ENCODE data around the gene FCHSD2. TPM values are rescaled to one million over a fixed set of nuclear protein-coding genes. Genes with fewer than 3 reads are reported as not detected.
A peak's percentile ranks its signal among the peaks of the same experiment; 100 is the strongest.
"Not testable (repeated sequence)": the region's sequence is repeated elsewhere in the genome, so short reads cannot be mapped to it uniquely, and the experiment has no call there.

The FCHSD2 gene
- total and polyA plus RNA-seq, 2 donors (not counting 3 experiments of a cell fraction or from before 2014, with no cell fraction given), result 20.8 to 56.9 TPM

DNA sequence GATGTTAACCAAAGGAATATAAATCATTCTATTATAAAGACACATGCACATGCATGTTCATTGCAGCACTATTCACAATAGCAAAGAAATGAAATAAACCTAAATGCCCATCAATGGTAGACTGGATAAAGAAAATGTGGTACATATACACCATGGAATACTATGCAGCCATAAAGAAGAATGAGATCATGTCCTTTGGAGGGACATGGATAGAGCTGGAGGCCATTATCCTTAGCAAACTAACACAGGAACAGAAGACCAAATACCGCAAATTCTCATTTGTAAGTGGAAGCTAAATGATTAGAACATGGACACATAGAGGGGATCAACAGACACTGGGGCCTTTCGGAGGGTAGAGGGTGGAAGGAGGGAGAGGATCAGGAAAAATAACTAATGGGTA, 283.9 kb downstream of the FCHSD2 start:
- FAIRE-seq; POLR2A ChIA-PET; H3K4me3 ChIP-seq (replicated peaks in 1 of 3; ENCODE audit: insufficient read depth in 1 of 3, low read depth in 1 of 3, low read length in 3 of 3); H3K9me3 ChIP-seq (replicated peaks; ENCODE audit: control insufficient read depth, insufficient read depth, low read length); H3K27ac ChIP-seq (ENCODE audit: insufficient read depth, low read depth, low read length); H4K20me1 ChIP-seq (replicated peaks; ENCODE audit: control insufficient read depth, extremely low read depth, insufficient read depth, low read length); H3K9me1 ChIP-seq (replicated peaks; ENCODE audit: control insufficient read depth, extremely low read depth, insufficient read depth, low read length); H3K79me2 ChIP-seq (ENCODE audit: control insufficient read depth, insufficient read depth, low read length); DNase-seq (ENCODE audit: low read depth, low spot score); H2AFZ ChIP-seq (ENCODE audit: low read depth, low read length); H3K27me3 ChIP-seq (ENCODE audit: control insufficient read depth in 2 of 2, insufficient read depth in 2 of 2, low read length in 2 of 2); BruUV-seq (replicated peaks); H3K9ac ChIP-seq (replicated peaks; ENCODE audit: extremely low read depth, insufficient read depth, low read length); H3K4me2 ChIP-seq (ENCODE audit: insufficient read depth, low read length); H3K36me3 ChIP-seq (ENCODE audit: control insufficient read depth in 2 of 2, extremely low read depth in 1 of 2, insufficient read depth in 2 of 2, low read length in 2 of 2); dilution Hi-C loops (cut with MboI; ENCODE audit: extremely low pct_ligation_motif_present, low sequenced_read_pairs): not testable (repeated sequence)
- CTCF ChIA-PET, result interaction anchor here (1.0 to 1.3 kb wide), 2 partner anchors 14 to 67 kb away, joined by 3 to 4 read pairs; no protein-coding TSS in a partner anchor
- peaks cover 19% of the 10 kb centered on the region for H3K4me1 ChIP-seq (ENCODE audit: control insufficient read depth, extremely low read depth, insufficient read depth, low read length)
- intact Hi-C loops (cut with micrococcal nuclease), result loop anchor here (5.0 kb wide), 1 partner anchor 284 kb away; the partner anchor contains the start of gene FCHSD2

DNA sequence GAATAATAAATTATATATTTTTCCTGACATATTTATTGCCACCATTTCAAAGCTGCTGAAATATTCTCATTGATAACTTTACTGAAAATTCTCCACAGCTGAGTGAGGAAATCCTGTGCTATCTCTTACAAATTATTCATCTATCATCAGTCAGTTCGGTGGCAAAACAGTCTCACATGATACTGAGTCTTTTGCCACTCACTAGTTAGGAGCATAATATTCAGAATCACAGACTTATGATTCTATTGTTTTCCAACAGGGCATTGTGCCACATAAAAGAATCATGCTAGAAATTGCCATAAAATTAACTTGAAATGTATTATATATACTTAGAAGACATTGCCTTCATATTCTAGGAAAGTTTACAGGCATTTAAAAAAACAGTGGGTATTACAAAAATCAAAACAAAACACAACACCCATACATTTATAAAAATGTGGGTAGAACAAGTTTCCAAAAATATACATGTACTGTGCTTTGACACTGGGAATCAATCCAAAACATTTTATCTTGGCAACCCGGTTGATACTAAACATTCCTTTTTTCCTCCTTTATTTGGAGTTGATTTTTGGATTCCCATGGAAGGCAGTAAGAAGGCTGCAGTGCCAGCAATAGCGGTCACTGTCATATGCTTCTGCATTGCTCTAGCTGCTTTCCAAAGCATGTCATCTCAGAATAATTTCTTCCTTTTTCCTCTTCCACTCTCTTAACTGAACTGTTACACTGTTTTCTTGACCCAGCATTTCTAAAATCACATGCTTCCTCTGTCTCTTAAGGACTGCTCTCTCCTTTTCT, 285.4 kb downstream of the FCHSD2 start:
- Histone ChIP-seq H2AFZ (ENCODE audit: low read depth, low read length) (no peak overlapping the region), H4K20me1 (replicated peaks; ENCODE audit: control insufficient read depth, extremely low read depth, insufficient read depth, low read length) (no peaks in the 10 kb centered on the region), H3K79me2 (ENCODE audit: control insufficient read depth, insufficient read depth, low read length) (peaks cover 2% of the 10 kb centered on the region), H3K4me2 (ENCODE audit: insufficient read depth, low read length) (peak overlapping the region; percentile 37), H3K27me3 (ENCODE audit: control insufficient read depth in 2 of 2, insufficient read depth in 2 of 2, low read length in 2 of 2) (no peaks in the 10 kb centered on the region), H3K4me3 (replicated peaks in 1 of 3; ENCODE audit: insufficient read depth in 1 of 3, low read depth in 1 of 3, low read length in 3 of 3) (no peak overlapping the region), H3K36me3 (ENCODE audit: control insufficient read depth in 2 of 2, extremely low read depth in 1 of 2, insufficient read depth in 2 of 2, low read length in 2 of 2) (no peaks in the 10 kb centered on the region), H3K9ac (replicated peaks; ENCODE audit: extremely low read depth, insufficient read depth, low read length) (peak overlapping the region; percentile 8), H3K27ac (ENCODE audit: insufficient read depth, low read depth, low read length) (peak overlapping the region; percentile 30), H3K9me3 (replicated peaks; ENCODE audit: control insufficient read depth, insufficient read depth, low read length) (no peaks in the 10 kb centered on the region), H3K4me1 (ENCODE audit: control insufficient read depth, extremely low read depth, insufficient read depth, low read length) (peaks cover 19% of the 10 kb centered on the region), H3K9me1 (replicated peaks; ENCODE audit: control insufficient read depth, extremely low read depth, insufficient read depth, low read length) (no peaks in the 10 kb centered on the region)
- intact Hi-C loops (cut with micrococcal nuclease) (loop anchor here (5.0 kb wide), 1 partner anchor 286 kb away; the partner anchor contains the start of gene FCHSD2), dilution Hi-C loops (cut with MboI; ENCODE audit: extremely low pct_ligation_motif_present, low sequenced_read_pairs) (no loop called here)
- DNase-seq (ENCODE audit: low read depth, low spot score) (peak; percentile 93), FAIRE-seq (peak; percentile 72)
- BruUV-seq (replicated peaks), result no TSS peak
- CTCF ChIA-PET, result interaction anchor here (1.6 to 2.0 kb wide), 3 partner anchors 26 to 321 kb away, joined by 3 to 5 read pairs (median 4); no protein-coding TSS in a partner anchor
- POLR2A ChIA-PET, result interaction anchor here (0.7 kb wide), 1 partner anchor 1154 kb away, joined by 3 read pairs; no protein-coding TSS in a partner anchor
- no peak for TF ChIP-seq POLR2AphosphoS5 (IDR thresholded peaks at IDR 0.05; ENCODE audit: insufficient read depth, low read depth, low read length)
- no peak for TF ChIP-seq GATA2 (IDR thresholded peaks at IDR 0.05; ENCODE audit: insufficient read depth, insufficient read length, low read depth, low read length)
- no peak for TF ChIP-seq MYC (IDR thresholded peaks at IDR 0.05; ENCODE audit: low read depth, low read length)
- TF ChIP-seq, protein P1, sequence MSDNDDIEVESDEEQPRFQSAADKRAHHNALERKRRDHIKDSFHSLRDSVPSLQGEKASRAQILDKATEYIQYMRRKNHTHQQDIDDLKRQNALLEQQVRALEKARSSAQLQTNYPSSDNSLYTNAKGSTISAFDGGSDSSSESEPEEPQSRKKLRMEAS (IDR thresholded peaks at IDR 0.05; ENCODE audit: insufficient read depth, insufficient read length), result no peak
- TF ChIP-seq, protein P2, sequence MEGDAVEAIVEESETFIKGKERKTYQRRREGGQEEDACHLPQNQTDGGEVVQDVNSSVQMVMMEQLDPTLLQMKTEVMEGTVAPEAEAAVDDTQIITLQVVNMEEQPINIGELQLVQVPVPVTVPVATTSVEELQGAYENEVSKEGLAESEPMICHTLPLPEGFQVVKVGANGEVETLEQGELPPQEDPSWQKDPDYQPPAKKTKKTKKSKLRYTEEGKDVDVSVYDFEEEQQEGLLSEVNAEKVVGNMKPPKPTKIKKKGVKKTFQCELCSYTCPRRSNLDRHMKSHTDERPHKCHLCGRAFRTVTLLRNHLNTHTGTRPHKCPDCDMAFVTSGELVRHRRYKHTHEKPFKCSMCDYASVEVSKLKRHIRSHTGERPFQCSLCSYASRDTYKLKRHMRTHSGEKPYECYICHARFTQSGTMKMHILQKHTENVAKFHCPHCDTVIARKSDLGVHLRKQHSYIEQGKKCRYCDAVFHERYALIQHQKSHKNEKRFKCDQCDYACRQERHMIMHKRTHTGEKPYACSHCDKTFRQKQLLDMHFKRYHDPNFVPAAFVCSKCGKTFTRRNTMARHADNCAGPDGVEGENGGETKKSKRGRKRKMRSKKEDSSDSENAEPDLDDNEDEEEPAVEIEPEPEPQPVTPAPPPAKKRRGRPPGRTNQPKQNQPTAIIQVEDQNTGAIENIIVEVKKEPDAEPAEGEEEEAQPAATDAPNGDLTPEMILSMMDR (IDR thresholded peaks at IDR 0.05; ENCODE audit: extremely low read depth in 1 of 2, insufficient read depth in 1 of 2, low read depth in 1 of 2, low read length in 2 of 2), result peak in 1 of 2 donors; percentile 17
- peak; percentile 21 for TF ChIP-seq JUN (IDR thresholded peaks at IDR 0.05; ENCODE audit: borderline replicate concordance, insufficient read depth, insufficient read length, low read depth)
- no peak for TF ChIP-seq FOS (IDR thresholded peaks at IDR 0.05; ENCODE audit: borderline replicate concordance, insufficient read depth, low read length)
- TF ChIP-seq POLR2A (IDR thresholded peaks at IDR 0.05; ENCODE audit: low read depth, low read length), result no peak
- no peak for TF ChIP-seq EZH2 (IDR thresholded peaks at IDR 0.05; ENCODE audit: borderline replicate concordance, low read depth, low read length, severe bottlenecking)

Data from endothelial cell of umbilical vein (primary cell).